GM18511 (cell line): Measurements from ENCODE around the gene UROC1.

Experiments
- ATAC-seq: cut with Tn5 transposase; IDR thresholded peaks from one replicate; pipeline ENCODE4 v1.9.1; 2021; ENCODE audit warnings: mild to moderate bottlenecking, moderate library complexity; ENCODE audit not compliant: unreplicated experiment

UROC1 gene

DNA sequence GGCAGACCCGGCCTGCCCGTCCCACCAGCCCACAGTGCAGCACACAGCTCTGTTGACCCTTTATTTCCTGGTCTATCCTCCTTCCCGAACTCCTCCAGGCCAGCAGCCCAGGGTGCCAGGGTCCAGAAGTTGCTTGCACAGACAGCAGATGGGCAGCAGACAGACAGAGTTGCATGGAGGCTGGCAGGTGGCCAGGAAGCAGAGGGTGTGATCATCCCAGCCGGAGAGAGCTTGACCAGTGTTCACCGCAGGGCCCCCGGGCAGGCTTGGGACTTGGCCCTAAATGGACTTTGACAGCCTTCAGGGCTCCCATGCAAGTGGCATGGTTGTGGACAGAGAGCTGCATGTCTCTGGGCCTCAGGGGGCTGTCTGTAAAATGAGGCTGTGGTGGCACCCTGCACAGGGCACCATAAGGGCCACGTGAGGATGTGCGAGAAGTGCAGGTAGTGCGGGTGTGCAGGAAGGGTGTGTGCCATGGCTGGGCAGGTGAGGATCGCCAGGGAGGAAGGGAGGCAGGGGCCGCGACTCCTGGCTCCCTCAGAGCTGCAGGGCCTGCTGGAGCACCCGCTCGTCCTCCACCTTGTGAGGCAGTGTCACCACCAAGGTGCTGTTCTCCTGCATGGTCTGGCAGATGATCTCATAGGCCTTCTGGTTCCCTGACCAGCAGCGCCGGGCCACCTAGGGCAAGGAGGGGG is 35.6 kb downstream of the UROC1 start:
- no peak for ATAC-seq

DNA sequence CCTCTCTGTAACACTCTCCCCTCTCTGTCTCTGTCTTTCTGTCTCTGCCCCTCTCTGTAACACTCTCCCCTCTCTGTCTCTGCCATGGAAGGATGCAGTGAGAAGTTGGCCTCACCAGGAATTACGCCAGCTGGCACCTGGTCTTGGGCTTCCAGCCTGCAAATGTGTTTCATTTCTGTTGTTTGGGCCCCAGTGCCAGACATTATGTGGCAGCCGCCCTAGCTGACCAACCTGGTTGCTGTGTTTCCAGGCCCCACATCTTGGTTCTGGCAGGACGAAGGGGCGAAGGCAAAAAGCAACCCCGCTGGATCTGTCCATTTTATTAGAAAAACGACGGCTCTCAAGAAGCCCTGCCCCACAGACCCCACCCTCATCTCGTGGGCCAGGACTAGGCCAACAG is 36.7 kb downstream of the UROC1 start:
- ATAC-seq = no peak

DNA sequence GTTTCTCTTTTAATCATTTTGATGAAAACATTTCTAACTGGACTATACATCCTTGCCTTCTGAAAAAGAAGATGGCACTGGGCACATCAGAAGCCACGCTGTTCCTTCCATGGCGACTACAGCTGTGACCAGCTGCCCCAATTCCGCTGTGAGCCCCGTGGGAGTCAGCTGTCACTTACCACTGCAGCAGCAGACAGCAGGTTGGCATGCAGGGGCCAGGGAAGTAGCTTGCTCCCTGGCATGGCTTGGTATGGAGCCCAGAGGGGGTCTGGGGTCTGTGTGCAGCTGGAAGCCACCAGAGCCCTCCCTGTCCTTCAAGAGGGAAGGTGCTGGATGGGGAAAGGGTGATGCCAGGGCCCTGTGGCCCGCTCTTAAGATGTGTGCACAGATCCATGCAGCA is 37.4 kb downstream of the UROC1 start:
- no peak for ATAC-seq

DNA sequence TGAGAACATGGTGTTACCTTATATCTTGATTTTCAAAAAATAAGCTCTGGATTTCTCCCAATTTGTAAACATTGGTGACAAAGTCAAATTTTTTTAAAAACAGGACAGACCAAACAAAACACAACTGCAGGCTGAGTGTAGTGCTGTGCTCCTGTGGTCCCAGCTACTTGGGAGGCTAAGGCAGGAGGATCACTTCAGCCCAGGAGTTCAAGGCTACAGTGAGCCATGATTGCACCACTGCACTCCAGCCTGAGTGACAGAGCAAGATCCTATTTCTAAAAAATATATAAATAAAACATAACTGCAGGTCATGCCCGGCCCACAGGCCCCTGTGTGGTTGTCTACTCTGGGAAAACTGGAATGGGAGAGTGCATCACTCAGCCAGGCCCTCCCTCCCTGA is 37.9 kb downstream of the UROC1 start:
- ATAC-seq = no peak

DNA sequence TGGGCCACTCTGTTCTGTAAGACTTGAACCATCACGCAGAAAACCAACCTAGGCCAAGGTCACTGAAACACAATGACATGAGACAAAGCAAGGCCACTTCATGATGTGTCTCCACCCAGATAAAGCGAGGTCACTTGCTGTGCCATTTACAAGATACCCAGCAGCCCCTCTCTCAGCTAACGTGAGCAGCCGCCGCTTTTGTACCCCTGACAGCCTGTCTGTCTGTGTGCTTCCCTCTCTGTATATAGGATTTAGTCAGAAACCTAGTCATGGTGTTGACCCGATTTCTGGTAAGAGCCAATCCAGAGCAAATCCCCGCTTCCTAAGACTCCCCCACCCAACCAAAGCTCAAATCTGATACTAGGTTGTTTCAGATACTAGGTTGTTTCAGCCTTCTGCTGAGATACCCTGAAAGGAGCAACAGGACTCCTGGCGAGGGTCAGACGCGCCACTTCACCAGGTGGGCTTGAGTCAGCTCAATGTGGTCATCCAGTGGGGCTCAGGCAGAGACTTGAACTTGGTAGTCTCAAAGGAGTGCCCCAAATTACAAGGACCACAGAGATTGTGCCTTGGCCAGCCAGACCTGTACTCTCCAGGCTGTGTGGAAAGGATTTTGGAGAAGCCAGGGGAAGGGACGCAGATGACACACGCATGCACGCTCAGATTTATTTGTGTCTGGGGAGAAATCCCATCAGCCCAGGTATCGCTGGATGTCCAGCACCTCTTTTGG is 38.8 kb downstream of the UROC1 start:
- ATAC-seq = no peak

DNA sequence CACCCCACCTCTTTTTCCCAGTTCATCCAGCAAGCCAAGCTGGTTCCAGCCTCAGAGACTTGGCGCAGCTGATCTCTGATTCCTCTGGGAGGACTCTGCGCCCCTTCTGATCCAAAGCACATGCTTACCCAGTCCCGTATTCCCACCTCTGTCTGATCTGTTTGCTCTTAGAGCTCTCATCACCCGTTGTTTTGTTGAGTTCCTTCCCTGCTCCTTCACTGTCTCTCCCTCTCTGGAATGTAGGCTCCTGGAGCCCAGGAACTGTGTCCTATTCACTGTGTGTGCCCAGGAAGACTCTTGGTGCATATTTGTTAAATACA is 40.6 kb downstream of the UROC1 start:
- no peak for ATAC-seq

DNA sequence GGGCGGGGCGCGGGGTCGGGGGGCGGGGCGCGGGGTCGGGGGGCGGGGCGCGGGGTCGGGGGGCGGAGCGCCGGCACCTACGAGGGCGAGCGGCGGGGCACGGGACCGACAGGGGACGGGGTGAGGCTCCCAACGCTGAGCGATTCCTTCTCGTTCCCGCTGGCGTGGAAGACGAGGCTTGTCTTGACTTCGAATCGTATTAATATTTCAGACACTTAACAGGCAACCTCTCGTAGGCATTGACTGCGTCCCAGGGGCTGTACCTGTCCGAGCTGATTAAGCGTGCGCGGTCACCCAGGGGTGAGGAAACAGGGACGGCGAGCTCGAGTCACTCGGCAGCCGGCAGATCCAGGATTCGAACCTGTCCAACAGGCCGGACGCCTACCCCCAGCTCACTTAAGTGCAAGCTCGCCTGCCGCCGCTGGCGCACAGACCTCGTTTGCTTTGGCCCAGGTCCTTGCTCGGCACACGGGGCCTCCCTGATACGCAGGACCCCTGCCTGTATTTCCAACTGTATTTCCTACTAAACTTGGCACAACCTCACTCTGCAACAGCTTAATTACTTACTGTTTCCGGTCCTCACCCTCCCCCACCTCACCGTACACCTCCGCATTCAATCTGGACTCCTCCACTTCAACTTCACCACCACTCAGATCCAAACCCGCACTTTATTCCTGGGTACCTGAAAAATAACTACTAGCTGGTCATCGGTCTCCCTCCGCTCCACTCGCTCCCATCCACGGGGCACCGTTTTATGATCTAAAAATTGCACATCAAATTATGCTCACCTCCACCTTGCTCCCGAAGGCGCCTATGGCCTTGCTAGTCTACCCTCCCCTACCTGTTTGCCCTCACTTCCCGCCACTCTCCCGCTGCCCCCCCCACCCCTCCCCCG is 41.2 kb downstream of the UROC1 start:
- peak; percentile 32 for ATAC-seq

DNA sequence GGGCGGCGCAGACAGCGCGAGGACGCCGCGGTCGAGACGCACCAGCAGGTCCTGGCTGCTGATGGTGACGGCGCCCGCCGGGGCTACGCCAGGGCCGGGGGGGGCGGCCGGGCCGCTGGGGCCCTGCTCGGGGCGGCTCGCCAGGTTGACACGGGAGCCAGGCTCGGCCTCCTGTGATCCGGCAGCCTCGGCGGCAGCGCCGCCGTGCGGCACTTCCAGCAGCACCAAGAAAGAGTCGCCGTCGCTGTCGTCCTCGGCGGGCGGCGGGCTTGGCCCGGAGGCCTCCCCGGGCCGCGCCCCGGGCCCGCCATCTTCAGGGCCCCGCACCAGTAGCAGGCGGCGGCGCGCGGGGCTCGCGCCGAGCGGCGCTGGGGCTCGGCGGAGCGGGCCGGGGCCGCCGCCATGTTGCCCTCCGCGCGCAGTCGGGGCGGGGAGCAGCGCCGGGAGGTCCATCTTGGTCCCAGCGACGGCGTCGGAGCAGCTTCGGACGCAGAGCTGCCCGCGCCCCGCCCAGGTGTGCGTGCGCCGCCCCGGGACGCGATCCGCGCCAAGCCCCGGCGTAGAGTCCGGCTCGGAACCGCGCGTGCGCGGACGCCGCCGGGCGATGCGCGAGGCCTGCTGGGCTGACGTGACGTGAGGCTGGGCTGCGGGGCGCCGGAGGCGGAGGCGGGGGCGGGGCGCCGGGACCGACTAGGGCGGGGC is 42.0 kb downstream of the UROC1 start, which contains the start of gene ZXDC:
Gene ZXDC, minus strand, starts transcription at position 479 of the 702 bp plus-strand sequence. Its CDS starts 26 bp downstream, at position 453.
- peak; percentile 85 for ATAC-seq

DNA sequence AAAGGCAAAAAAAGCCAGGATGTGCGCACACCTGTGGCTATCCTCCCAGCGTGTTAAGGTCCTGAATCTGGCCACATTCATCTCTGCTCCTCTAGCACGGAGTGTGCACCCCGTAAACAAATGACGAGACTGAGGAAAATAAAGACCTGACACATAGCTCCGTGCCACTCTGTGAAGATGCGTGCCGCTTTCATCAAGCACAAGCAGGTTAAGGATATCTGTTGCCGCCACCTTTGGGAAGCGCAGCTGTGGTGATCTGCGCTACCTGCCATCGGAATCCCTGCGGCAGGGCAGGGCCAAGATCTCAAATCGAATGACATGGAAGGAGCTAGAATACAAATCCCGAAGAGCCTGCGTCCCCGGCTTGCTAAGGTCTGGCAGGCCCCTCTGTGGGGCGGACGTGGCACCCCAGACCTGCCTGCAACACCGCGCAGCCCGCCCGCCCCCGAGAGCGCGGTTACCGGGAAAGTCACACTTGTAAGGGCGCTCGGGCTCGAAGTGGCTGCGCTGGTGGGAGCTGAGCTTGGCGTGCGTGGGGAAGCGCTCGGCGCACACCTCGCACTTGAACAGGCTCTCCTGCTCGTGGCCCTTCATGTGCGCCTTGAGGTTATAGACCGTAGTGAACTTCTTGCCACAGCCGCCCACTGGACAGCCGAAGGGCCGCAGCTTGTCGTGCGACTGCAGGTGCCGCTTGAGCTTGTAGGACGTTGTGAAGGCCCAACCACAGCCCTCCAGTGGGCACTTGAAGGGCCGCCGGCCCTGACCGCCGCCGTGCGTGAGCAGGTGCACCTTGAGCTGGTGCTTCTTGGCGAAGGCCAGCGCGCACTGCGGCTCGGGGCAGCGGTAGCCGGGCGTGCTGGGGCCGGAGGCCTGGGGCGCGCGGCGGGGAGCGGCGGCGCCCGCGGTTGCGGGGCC is 42.8 kb downstream of the UROC1 start:
- ATAC-seq = peak; percentile 35

DNA sequence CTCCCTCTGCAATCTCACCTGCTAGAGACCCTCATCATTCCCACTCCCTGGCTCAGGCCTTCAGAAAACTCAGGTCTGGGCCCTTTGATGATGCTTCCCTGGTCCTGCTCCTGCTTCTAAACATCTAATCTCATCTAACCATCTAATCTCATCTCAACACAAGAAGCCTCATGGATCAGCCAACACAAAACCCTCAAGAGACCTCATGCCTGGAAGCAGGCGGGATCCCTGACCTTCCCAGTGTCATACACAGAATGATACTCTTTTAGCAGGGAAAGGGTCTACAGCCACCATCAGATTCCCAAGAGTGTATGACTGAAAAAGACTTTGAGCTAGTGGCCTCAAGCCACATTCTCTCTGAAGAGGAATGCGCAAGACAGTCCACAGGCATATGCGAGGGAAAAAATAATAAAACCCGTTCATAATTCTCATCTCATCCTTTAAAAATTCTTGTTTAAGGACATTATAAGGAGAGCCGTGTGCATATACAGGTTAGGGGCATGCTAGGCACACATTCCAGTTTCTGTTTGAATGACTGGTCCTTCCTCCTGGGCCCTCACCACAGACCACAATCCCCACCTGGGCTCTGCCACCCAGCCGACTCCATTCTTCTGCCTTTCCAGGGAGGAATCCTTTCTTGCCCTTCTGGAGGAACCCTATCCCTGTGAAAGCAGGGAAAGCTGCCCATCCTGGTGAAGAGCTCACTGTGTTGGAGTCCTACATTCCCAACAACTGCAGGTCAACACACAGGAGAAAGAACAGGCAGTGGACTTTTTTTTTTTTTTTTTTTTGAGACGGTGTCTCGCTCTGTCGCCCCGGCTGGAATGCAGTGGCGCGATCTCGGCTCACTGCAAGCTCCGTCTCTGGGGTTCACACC is 44.0 kb downstream of the UROC1 start:
- ATAC-seq = no peak

DNA sequence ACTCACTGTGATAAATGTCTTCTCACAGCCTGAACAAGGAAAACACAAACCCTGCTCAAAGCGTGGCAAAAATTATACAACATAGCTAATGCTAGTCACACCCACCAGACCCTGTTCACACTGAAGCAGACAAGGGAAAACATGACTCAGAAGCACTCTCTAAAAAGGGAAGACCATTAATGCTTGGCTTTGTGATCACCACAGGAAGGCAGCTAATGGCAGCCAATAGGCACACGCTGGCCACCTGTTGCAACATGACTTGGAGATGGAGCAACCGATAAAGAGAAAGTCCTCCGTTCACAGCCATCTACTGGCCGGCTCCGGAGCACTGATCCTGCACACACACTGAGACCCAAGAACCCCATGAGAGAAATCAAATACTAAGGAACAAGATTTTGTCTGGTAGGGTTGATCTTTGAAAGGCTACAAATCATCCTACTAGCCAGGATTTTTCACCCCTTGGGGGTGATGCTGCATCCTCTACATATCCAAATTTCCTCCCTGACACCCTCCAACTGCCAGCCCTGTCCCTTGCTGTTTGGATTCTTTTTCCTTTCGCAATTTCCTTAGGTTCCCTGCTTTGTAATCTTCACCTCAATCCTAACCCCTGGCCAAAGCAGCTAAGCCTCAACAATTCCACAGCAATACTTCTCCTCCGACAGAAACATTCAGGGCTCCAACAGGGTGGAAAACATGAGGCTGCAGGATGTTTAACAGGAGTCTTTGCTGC is 45.1 kb downstream of the UROC1 start:
- no peak for ATAC-seq

DNA sequence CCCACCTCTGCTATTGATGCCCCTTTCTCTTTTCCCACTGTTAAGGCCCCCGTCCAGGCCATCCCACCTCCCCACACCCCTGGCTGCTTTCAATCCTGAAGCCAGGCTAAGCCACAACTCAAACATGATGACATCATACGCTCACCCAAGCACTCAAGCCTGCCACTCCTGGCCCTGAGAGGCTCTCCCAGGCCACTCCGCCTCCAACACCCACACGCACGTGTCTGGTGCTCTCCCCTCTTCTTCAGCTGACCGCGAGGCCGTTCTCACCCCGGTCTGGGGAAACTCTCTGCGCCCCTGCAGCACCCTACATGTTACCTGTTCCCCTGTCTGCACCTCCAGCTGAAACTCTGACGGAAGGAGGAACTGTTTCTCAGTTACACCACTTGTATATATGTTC is 48.1 kb downstream of the UROC1 start:
- no peak for ATAC-seq

DNA sequence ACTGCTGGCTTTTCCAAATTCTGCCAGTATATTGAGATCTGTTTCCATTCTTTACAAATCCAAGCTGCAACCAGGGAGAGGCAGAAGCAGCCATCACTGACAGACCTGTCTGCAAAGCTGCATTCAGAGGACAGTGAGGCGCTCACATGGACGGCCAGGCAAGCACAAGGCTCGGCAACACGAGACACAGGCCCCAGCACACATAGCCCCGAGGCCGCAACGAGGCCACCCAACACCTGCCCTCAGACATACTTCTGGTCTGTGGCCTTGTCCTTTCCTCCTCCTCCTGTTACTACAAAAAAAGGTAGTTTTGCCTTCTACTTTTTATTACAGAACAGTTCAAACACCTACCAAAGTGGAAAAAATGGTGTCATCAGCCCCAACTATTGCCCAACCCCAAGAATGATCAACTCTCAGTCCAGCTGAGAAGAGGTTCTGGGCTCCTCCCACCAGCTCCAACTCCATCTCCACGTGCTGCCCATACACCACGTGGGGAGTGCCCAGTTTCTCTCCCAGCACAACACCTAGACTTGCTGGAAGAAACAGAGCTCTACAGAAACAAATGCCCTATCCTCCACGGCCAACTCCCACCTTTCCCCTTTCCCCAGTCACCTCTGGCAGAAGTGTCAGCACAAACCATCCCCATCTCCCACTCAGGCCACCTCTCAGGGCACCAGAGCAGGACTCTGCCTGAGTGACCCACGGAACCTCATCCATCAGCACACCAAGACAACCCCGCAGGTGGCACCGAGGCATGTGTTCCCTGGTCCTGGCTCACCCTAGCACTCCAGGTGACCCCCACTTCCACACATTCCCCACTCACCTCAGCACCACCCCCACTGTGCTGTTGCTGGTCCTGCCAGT is 49.3 kb downstream of the UROC1 start:
- ATAC-seq = no peak

DNA sequence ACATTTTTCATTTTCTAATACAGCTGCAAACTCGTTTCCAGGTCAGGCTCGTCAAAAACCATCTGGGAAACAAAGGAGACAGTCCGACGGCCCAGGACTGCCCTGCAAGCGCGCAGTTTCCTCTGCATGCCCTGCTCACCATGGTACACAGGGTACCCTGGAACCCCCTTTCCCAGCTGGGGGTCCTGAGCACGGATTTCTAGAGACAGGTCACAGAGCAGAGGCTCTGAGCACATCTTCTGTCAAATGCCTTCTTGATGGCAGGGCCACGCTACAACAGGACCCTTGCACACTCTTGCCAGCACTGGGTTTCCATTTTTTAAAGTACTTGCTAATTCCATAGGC is 50.0 kb downstream of the UROC1 start:
- no peak for ATAC-seq

DNA sequence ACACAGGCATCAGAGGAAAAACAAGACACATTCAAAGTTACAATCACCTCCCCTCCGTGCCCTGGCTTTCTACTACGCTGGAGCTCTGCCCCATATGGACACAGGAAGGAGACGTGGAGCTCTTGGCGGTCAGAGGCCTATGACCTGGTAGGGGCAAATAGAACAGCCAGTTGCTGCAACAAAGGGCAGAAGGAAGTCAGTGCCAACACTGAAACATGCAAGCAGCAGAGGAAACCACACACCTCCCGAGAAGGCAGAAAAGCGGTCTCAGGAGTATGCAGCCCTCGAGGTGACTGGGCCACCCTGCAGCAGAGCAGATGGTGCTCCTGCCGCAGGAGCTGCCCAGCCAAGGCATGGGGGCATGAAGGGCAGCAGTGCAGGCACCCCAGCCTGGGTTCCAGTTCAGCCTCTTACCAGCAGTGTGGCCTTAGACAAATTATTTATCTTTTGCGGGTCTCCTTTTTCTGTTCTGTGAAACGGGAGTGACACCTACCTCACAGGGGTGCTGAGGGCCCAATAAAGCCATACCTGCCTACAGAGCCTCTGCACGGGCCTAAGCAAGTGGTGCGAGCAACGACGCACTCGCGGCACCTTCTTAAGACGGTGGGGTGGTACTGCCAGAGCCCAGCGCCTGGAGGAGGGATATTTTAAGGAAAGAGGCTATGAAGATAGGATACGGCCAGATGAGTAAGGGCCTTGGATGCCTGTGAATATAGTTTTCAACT is 50.5 kb downstream of the UROC1 start:
- ATAC-seq = no peak

DNA sequence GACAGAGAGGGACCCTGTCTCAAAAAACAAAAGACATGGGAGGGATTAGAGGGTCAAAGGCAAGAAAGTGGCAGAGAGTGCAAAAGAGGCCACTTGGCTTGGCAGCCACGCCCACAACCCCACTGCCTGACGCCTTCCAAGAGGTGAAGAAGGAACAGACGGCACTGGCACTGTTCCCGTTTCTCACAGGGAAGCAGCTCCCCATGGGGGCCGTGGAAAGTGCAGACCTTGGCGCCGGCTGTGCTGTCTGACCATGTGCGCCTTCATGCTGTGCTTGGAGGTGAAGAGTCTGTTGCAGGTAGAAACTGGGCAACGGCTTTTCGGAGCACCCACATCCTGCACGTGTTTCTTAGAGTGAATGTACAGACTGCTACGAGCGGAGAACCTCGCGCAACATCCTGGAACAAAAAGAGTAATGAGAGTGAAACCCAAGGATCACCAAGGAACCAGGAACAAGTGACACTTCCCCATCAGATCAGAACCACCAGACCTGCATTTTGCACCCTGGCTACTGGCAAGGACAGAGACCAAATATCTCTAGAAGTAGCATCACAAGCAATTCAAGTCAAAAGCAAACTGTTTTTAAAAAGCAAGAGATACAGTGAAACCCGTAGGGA is 51.5 kb downstream of the UROC1 start:
- no peak for ATAC-seq
